G401 (cell line): Measurements from ENCODE around the gene VPS72. TPM values are rescaled to one million over a fixed set of nuclear protein-coding genes. Genes with fewer than 3 reads are reported as not detected.
"Not testable (repeated sequence)": the region's sequence is repeated elsewhere in the genome, so short reads cannot be mapped to it uniquely, and the experiment has no call there.

Source experiments
- DNase-seq: peaks from one replicate; pipeline ENCODE4 v3.0.0-alpha.2; 2015; ENCODE audit warnings: low spot score
- in situ Hi-C: cut with HindIII; loops from 2 replicates; pipeline ENCODE4 v1.10.0; 2016; ENCODE audit warnings: low sequenced_read_pairs, mixed read lengths
- total RNA-seq: library from RNA; depleted of rRNA; stranded (reverse); fragments of >200 nt; shearing (Covaris generic); gene quantifications from 2 replicates; pipeline ENCODE4 v1.2.3, GENCODE V29; 2014; rRNA removed

Gene VPS72, protein sequence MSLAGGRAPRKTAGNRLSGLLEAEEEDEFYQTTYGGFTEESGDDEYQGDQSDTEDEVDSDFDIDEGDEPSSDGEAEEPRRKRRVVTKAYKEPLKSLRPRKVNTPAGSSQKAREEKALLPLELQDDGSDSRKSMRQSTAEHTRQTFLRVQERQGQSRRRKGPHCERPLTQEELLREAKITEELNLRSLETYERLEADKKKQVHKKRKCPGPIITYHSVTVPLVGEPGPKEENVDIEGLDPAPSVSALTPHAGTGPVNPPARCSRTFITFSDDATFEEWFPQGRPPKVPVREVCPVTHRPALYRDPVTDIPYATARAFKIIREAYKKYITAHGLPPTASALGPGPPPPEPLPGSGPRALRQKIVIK
- 71.9 and 80.9 TPM in 2 replicates for total RNA-seq

- peak; percentile 94 for DNase-seq
These were observed at the start of gene VPS72 for GRCh38 chr1:151189637-151190445. Gene VPS72 (minus strand): TSS chr1:151190197. CDS start chr1:151190121, 76 bp downstream.

DNA sequence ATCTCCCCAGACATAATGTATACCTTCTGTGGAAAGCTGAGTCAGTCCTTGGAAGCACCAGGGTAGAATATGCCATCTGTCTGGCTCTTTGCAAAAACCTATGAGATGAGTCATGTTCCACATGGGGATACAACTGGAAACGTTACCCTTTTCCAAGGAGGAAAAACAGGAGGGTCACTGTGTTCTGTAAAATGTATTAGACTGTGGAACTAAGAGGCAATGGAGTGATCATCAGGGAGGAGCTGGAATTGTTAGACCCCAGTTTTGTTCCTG, 48.4 kb upstream of the VPS72 start:
- in situ Hi-C loops, result no loop called here
- no peak for DNase-seq

More at GRCh38 chr1:151189637-151190445, at the start of gene VPS72:
- in situ Hi-C loops, result no loop called here

DNA sequence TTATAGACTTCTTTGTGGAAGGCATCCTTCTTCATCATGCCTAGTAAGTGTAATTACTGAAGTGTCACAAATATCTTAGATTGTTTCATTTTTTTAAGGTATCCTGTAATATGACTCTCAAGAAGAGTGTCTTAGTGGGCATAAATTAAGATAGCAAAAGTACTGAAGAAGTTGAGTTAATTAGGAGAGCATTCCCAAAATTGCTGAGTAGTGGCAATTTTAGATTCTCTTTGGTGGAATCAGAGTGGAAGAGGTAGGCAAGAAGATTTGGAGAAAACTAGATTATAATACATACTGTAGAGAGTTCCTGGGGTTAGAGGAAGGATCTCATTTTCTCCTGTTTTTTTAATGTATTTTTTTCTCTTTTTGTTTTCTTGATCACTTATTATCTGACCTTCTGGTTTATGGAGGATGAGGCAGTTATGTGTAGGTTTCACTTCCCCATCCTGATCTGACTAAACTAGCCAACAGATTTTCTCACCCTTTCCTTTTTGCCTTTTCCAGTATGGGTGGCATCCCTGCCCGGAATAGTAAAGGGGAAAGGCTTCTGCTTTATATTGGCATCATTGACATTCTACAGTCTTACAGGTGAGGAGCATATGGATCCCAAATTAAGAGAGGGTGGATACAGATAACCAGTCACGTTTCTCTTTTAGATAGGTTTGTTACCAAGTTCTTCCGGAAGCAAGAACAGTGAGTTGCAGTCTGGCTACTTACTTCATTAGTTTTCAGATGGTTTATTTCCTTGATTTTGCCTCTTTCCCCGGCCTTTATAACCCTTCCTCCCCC, 47.9 kb upstream of the VPS72 start:
- in situ Hi-C loops, result no loop called here
- DNase-seq, result no peak

DNA sequence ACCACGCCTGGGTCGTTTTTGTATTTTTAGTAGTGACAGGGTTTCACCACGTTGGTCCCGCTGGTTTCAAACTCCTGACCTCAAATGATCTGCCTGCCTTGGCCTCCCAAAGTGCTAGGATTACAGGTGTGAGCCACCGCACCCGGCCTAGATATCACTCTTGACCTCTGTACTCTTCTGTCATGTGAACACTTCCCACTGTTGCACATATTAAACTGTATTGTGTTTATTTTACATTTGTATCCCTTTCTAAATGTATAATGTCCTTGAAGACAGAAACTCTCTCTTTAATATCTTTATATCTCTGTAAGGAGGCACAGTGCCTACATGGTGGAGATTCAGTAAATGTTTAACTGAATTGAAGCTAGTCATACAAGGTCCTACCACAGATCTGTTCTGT, 45.2 kb upstream of the VPS72 start:
- no peak for DNase-seq
- in situ Hi-C loops, result no loop called here

DNA sequence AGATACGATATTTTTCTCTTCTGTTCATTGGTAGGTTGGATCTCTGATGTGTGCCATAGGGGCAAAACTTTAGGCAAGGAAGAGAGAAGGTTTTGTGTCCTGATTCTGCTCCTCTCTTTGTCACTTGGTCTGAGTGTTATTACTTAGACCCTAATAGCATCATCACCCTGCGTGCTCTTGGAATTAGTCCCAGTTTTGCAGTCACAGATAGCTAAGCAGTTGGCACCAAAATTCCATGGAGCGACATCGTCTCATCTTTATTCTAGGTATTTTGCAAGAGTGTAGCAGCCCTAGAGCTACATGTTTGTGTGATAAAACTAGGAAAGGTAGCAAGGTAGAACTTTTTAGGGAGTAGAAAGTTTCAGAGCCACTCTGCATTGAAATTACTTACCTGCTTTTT, 32.1 kb upstream of the VPS72 start:
- peak; percentile 72 for DNase-seq
- in situ Hi-C loops, result no loop called here

GRCh38 chr1:151221616-151222015, 31.6 kb upstream of the VPS72 start:
- no peak for DNase-seq
- in situ Hi-C loops, result no loop called here

DNA sequence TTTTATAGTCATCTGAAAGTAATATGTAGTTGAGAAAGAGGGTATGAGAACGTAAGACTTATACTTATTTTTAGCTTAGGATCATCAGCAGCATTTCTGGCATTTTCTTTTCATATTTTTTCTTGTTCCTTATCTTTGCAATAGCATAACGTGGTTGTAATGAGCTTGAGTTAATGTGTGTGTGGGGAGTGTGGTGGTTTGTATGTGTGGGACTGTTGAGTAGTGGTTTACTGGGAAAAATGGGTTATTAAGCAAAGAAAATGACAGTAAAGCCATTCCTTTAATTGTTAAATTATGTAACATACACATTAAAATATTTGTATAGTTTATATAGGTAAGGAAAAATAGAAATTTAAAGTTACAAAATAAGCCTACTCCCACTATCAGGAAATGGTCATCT, 23.6 kb upstream of the VPS72 start:
- no peak for DNase-seq
- in situ Hi-C loops, result no loop called here

GRCh38 chr1:151211972-151212705, 22.1 kb upstream of the VPS72 start:
- DNase-seq, result no peak
- in situ Hi-C loops, result no loop called here

GRCh38 chr1:151210830-151211229, 20.8 kb upstream of the VPS72 start:
- in situ Hi-C loops, result no loop called here
- DNase-seq, result no peak

DNA sequence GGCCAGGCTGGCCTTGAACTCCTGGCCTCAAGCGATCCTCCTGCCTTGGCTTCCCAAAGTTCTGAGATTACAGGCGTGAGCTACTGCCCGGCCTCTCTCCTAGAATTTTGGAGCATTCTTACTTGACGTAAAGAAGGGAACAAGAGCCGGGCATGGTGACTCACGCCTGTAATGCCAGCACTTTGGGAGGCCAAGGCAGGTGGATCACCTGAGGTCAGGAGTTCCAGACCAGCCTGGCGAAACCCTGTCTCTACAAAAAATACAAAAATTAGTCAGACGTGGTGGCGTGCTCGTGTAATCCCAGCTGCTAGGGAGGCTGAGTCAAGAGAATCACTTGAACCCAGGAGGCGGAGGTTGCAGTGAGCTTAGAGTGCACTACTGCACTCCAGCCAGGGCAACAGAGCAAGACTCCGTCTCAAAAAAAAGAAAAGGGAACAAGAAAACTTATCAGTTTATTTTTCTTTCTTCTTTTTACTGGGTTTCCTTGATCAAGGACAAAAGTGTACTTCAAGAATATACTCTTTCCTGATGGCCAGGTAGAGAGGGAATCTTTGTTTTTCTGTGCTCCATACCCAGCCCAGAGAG, 15.5 kb upstream of the VPS72 start:
- DNase-seq, in situ Hi-C loops: not testable (repeated sequence)

DNA sequence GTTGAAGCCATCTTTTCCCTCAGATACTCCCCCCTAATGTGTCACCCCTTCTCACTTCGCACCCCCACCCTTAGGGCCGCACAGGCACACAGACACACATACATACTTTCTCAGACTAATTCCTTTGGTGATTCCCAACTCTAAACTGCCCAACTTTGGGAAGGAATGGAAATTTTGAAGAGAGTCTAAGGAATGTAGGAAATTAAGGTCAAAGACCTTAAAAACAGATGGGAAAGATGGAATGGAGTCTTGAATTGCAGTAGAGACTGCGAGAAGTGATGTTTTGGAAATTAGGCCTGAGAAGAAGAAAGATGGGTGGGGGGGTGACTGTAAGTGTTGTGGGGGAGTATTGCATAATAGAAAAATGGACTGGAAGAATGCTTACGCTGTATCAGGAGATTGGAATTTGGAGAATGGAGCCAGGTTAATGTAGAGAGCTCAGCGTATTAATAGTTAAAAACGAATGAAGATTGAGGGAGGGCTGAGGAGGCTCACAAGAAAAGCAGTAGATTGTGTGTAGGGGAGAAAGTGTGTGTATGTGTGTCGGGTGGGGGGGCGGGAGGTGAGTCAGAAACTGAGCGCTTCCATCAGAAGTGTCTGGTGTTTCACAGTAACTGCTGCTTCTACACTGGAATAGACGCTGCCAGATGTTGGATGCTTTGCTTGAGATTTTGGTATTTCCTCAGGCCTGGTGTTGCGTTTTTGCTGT, 10.0 kb upstream of the VPS72 start:
- no peak for DNase-seq
- in situ Hi-C loops, result no loop called here

DNA sequence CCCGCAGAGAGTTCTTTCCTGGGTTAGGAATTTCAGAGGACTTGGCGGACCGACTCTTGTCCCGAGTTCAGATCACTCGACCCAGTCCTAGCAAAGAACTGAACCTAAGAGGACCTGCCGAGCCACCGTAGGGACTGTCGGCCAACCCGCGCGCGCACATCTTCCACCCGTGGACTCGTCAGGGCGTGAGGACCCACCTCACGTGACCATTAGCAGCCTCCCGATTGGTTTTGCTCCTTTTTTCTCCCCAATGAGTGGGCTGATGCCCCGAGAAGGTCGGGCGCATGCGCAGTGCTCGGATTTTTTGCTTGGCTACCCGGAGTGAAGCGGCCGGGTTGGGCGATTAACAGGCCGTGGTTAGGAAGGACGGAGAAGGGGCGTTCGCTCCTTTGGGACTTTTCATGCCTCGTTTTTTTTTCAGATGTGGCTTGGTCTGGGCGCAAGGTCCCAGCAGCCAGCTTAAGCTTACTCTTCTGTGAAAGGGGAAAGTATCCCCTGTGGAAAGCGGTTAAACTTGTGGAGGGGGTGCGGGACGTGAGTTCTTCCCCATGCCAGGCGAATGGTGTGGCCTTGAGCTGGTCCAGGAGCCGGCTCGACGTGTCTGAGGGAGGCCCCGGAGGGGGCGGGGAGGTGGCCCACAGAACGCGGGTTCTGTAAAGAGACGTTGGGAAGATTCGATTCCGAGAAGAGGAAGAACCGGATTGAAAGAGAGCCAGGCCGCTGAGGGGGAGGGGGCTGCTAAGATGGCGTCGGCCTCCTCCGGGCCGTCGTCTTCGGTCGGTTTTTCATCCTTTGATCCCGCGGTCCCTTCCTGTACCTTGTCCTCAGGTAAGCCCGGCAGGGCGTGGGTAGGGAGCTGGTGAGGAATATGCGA, 8.5 kb upstream of the VPS72 start, which contains the start of gene PIP5K1A:
Gene PIP5K1A (plus strand): TSS at position 299 of the 874 bp plus-strand sequence. CDS start 445 bp downstream, at position 744.
- in situ Hi-C loops, result no loop called here
- peak; percentile 98 for DNase-seq

GRCh38 chr1:151197863-151198253, 7.9 kb upstream of the VPS72 start:
- DNase-seq, result no peak
- in situ Hi-C loops, result no loop called here

GRCh38 chr1:151196292-151196800, 6.3 kb upstream of the VPS72 start:
- in situ Hi-C loops, result no loop called here
- DNase-seq, result peak; percentile 91

DNA sequence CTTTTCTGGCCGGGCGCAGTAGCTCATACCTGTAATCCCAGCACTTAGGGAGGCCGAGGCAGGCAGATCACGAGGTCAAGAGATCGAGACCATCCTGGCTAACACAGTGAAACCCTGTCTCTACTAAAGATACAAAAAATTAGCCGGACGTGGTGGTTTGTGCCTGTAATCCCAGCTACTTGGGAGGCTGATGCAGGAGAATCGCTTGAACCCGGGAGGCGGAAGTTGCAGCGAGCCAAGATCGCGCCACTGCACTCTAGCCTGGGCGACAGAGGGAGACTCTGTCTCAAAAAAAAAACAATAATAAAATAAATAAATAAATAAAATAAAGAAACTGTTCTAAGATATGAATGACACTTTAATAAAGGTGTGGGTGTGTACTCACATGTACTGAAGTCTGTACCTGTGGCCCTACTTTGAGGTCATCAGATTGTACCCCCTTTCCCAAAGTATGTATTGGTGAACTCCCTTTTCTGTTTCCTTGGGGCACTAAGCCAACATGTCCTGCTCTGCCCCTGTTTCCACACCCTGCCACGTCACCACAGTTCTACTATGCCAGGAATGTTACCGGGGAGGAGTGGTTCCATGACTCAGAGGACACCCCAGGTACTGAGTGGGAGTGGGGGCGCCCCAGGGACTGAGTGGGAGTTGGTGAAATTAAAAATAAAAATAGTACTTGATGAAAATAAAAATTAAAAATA, 5.0 kb upstream of the VPS72 start:
- DNase-seq, in situ Hi-C loops: not testable (repeated sequence)

GRCh38 chr1:151193856-151194255, 3.9 kb upstream of the VPS72 start:
- DNase-seq, result no peak
- in situ Hi-C loops, result no loop called here
